Loucy (cell line): ENCODE data around the gene ZNF423.

Experiments used
- CTCF ChIP-seq: fragments of 200-600 bp; sonication (generic); conservative IDR thresholded peaks from 2 replicates; pipeline ENCODE4 v1.5.1; 2014; ENCODE audit warnings: mild to moderate bottlenecking, antibody characterized with exemption, low read length
- EZH2phosphoT487 ChIP-seq: fragments of 200-600 bp; IDR thresholded peaks from 2 replicates; pipeline ENCODE4 v1.6.1; 2018; ENCODE audit warnings: antibody characterized with exemption, mild to moderate bottlenecking, moderate library complexity, borderline replicate concordance

- no peak for TF ChIP-seq CTCF
- TF ChIP-seq EZH2phosphoT487, result no peak
These were observed 74.5 kb downstream of the ZNF423 start for GRCh38 chr16:49781401-49781800.
